Cardiac septum (tissue), 1 donor: ENCODE measurements around the gene CCDC179. TPM values are rescaled to one million over a fixed set of nuclear protein-coding genes. Genes with fewer than 3 reads are reported as not detected.

Source experiments
- DNase-seq: peaks from one replicate; pipeline ENCODE4 v3.0.0-alpha.2; 2020; ENCODE audit warnings: low spot score
- intact Hi-C: fragments of 100-400 bp; cut with DNase I; formaldehyde crosslinking; loops from one replicate; pipeline ENCODE4 v1.14.0; 2022
- total RNA-seq: library from RNA; stranded (reverse); fragmentation: NEBNext Ultra II Directional; extraction: Animal tissue kit (Norgen Biotek cat#: 25700); gene quantifications from one replicate; pipeline ENCODE4 v1.2.1, GENCODE V29; 2021
- donor health status: DM: no; HTN: no; CAD: no.

Gene CCDC179
- total RNA-seq, 1 donor from 2014 or later, result not detected

DNA sequence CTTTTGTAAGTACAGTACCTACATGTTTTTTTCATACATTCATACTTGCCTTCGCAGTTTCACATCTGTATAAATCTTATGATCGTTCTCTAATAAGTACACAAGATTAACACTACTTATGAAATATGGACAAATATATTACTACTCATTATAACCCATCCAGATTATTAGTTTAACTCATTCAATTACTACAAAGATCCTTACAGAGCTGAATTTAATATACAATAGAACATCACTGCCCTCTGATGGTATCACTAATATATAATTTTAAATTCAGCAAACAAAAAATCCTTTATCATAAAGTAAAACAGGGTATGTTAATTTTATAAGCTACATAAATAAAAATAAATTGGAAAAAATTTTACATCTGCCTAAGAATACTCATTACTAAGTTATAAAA, 38.1 kb downstream of the CCDC179 start:
- intact Hi-C loops, result no loop called here
- no peak for DNase-seq

DNA sequence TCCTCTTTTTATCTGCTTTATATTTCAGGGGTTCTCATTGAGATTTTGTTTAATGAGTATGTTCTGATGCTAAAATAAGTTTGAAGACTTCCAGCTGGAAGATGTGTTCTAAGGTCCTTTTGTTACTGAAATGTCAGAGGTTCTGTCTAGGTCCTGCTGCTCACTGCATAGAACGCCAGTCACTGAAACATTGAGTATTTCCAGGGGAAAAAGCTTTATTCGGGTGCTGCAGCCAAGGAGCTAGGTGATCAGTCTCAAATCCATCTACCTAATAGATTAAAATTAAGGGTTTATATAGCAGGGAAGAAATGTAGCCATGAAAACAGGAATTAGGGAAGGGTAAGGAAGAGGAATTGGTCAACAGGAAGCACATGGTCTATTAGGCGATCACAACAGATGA, 50.4 kb downstream of the CCDC179 start:
- intact Hi-C loops, result no loop called here
- no peak for DNase-seq

DNA sequence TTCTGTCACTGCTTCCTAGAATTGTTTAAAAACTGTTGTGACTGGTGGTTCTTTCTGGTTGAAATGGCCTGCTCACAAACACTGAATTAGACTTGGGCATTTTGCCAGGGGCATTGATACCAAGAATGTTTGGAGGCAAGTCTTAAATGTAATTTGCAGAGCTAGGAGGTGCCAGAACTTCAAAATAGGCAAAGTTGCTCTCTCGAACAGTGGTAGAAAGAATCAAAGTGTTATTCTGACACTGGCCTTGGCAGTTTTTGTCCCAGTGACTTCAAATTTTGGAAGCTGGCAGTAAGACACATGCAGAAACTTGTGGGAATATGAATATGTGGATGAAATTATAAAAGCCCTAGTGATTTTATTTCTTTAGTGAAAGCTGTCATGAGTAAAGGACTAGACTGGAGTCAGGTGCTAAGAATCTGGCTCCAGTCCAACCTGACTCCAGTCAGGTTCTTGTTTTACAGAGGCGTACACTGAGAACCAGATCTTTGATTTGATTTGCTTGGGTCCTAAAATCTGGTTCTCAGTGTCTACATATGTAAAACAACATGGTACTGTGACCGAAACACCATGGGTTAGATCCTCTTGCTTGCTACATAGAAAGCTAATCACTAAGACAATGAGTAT, 51.6 kb downstream of the CCDC179 start:
- intact Hi-C loops, result no loop called here
- no peak for DNase-seq

DNA sequence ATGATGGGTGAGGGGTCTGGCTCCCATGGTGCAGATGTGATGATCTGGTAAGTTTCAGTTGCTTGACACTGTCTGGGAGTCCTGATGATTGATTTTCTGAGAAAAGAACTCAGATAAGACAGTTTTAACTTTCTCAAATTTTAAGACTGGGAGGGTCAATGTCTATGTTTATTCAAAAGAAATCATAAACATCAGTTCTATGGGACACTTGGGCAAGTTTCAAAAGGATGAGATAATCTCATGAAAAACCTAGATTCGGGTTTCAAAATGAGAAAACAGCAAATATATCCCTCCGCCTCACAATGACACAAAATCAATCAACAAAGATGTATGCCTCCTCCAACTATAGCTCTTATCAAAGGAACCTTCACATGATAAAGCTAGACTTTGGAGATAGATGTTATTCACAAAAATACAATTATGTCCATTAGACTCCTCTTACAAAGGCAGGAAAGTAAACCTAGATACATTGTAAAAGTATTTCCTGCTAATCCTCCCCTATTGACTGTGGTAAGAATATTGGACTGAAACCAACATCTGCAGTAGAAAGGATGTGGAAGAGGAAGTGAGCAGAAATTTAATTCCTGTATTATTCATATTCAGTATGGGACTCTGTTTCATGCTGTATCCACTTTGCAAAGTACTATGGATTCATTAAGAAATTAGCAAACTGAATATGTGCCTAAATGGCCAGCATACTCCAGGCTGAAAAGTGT, 52.3 kb downstream of the CCDC179 start:
- intact Hi-C loops, result no loop called here
- no peak for DNase-seq

DNA sequence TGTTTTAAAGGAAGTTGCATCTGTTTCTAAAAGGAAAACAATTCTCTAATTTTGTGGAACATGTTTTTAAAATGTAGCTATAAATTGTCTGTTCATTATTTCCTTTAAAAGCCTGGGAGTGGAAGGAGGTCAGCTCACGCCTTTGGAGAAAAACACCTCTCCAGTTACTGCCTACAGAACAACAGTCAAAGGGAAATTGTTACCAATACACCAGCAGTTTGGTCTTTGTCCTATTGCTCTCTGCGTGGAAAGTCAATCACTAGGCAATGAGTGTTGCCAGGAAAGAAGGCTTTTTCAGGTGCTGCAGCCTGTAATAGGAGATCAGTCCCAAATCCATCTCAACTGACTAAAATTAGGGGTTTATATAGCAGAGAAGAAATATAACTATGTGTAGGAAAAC, 52.9 kb downstream of the CCDC179 start:
- intact Hi-C loops, result no loop called here
- no peak for DNase-seq

DNA sequence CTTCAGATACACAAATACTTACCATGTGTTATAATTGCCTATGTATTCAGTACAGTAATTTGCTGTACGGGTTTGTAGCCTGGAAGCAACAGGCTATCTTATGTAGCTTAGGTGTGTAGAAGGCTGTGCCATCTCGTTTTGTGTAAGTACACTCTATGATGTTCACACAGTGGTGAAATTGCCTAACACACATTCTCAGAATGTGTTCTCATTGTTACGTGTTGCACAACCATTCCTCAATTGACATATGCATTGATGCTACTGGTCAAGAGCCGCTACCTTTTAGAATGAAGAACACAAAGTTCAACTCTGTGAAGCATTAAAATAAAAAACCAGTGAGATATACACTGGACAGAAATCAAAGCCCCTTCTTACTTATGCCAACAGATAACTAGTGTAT, 57.4 kb downstream of the CCDC179 start:
- intact Hi-C loops, result no loop called here
- DNase-seq, result no peak

DNA sequence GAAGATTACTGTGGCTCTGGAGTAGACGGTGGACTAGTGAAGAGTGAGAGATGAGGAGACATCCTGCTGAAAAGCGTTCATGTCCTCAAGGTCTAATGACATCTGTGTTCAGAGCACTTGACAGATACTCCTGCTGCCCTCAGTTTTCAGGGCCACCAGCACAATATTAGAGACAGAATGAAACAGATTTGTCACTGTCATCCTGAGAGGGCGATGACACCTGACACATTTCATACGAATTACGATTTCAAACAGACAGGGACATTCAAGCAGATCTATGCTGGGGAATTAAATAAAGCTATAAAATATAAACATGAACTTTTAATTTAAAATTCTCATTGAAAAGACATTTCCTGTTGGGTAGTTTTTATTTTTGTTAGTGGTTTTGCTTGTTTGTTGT, 59.8 kb downstream of the CCDC179 start:
- intact Hi-C loops, result no loop called here
- no peak for DNase-seq

DNA sequence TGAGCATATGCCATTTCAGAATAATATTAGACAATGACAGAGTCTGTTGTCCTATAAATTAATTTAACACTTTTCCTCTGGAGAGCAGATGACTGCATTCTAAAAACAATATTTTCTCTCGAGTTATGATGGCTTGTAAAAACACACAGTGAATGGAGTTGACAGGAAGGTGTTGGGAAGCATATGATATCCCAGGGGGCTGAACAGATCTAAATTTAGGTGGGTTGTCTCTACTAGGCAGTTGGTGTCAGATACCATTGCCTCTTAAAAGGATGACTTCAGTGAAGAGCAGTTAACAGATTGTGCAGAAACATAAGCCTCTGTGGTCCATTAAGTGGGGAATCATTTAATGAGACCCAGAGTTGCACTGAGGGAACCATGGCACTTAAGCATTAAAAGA, 61.4 kb downstream of the CCDC179 start:
- DNase-seq, result no peak

DNA sequence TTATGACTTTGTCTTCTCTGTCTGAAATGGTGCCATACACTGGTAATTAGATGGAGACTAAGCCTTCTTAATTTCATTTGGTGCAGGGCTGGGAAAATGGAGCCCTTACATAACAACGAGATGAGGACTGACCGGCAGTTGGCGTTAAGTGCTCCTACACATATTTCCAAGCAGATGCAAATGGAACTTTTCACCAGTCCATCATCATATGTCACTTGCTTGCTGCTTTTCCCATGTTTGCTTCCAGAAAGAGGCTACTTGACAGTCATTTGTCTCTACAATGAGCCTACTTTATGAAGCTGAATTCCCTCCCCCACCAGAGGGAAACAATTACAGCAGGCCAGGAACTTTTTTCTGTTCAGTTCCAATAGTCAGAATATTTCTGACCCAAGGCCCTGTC, 63.2 kb downstream of the CCDC179 start:
- intact Hi-C loops, result no loop called here
- DNase-seq, result no peak

More for the DNA sequence above, 61.4 kb downstream of the CCDC179 start:
- intact Hi-C loops, result no loop called here

Other genes with a start within 250 kb of the CCDC179 start
- gene FANCF, start 234.7 kb downstream of the CCDC179 start, total RNA-seq, result 6.1 TPM
- 14.3 TPM for gene GAS2, start 193.9 kb downstream of the CCDC179 start, total RNA-seq
- 26.0 TPM for gene SVIP, start 30.7 kb downstream of the CCDC179 start, total RNA-seq